ENCODE results near the gene ARHGEF16. TPM values are rescaled to one million over a fixed set of nuclear protein-coding genes. Genes with fewer than 3 reads are reported as not detected.

Gene ARHGEF16
- total RNA-seq, 3 donors from 2014 or later: 0.80 to 16.2 (median 15.1) TPM

DNA sequence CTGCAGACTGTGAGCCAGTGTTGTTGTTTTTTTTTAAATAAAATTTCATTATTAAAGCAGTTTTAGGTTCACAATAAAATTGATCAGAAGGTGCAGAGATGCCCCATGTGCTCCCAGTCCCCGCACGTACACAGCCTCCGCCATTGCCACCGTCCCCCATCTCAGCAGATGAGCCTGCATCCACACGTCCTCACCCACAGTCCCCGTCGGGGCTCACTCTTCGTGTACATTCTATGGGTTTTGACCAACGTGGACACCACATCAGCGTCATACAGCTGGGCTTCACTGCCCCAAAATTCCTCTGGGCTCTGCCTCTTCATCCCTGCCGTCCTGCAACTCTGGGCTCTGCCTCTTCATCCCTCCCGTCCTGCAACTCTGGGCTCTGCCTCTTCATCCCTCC lies 11.6 kb upstream of the ARHGEF16 start:
- H3K27ac ChIP-seq: no peak overlapping the region
- H3K4me1 ChIP-seq: no peaks in the 10 kb centered on the region
- TF ChIP-seq POLR2A (IDR thresholded peaks at IDR 0.05) (no peak), CTCF (IDR thresholded peaks at IDR 0.05) (no peak), POLR2AphosphoS5 (IDR thresholded peaks at IDR 0.05) (no peak)
- no peak overlapping the region for H3K4me3 ChIP-seq
- intact Hi-C loops (cut with DNase I; ENCODE audit: low total_unique reads): no loop called here
- peaks cover 0 to 51% of the 10 kb centered on the region in 2 donors for H3K27me3 ChIP-seq
- peaks cover 3 to 5% of the 10 kb centered on the region in 2 donors for H3K9me3 ChIP-seq
- no peak for DNase-seq (ENCODE audit: low spot score in 2 of 2)
- no peaks in the 10 kb centered on the region for H3K36me3 ChIP-seq

DNA sequence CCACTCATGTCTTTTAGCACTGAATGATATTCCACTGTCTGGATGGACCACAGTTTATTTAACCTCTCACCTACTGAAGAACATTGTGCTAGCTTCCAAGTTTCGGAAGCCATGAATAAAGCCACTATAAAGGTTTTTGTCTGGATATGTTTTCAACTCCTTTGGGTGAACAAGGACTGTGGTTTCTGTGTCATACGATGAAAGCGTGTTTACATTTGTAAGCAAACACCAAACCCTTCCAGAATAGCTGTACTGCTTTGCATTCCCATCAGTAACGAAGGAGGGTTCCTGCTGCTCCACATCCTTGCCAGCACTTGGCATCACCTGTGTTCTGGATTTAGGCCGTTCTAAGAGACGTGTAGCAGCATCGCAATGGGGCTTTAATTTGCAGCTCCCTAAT lies 10.7 kb upstream of the ARHGEF16 start:
- Histone ChIP-seq H3K27ac (no peak overlapping the region), H3K36me3 (no peaks in the 10 kb centered on the region), H3K4me1 (no peaks in the 10 kb centered on the region), H3K9me3 (peaks cover 3 to 8% of the 10 kb centered on the region in 2 donors), H3K27me3 (peaks cover 0 to 51% of the 10 kb centered on the region in 2 donors), H3K4me3 (no peak overlapping the region)
- no peak for DNase-seq (ENCODE audit: low spot score in 2 of 2)
- TF ChIP-seq POLR2A (IDR thresholded peaks at IDR 0.05): no peak
- no peak for TF ChIP-seq CTCF (IDR thresholded peaks at IDR 0.05)
- no peak for TF ChIP-seq POLR2AphosphoS5 (IDR thresholded peaks at IDR 0.05)
- intact Hi-C loops (cut with DNase I; ENCODE audit: low total_unique reads): no loop called here

- Histone ChIP-seq H3K36me3 (no peaks in the 10 kb centered on the region), H3K27me3 (peaks cover 0 to 49% of the 10 kb centered on the region in 2 donors), H3K27ac (no peak overlapping the region), H3K9me3 (peaks cover 3 to 8% of the 10 kb centered on the region in 2 donors), H3K4me1 (no peaks in the 10 kb centered on the region), H3K4me3 (no peak overlapping the region)
- DNase-seq (ENCODE audit: low spot score in 2 of 2): no peak
- TF ChIP-seq POLR2A (IDR thresholded peaks at IDR 0.05): no peak
- no peak for TF ChIP-seq CTCF (IDR thresholded peaks at IDR 0.05)
- TF ChIP-seq POLR2AphosphoS5 (IDR thresholded peaks at IDR 0.05): no peak
- intact Hi-C loops (cut with DNase I; ENCODE audit: low total_unique reads): no loop called here
These were observed 10.2 kb upstream of the ARHGEF16 start for GRCh38 chr1:3444298-3444697.

GRCh38 chr1:3444736-3445135 lies 9.7 kb upstream of the ARHGEF16 start:
- Histone ChIP-seq H3K4me3 (no peak overlapping the region), H3K27me3 (peaks cover 0 to 44% of the 10 kb centered on the region in 2 donors), H3K27ac (no peak overlapping the region), H3K9me3 (peaks cover 3 to 8% of the 10 kb centered on the region in 2 donors), H3K4me1 (no peaks in the 10 kb centered on the region), H3K36me3 (no peaks in the 10 kb centered on the region)
- TF ChIP-seq POLR2A (IDR thresholded peaks at IDR 0.05): no peak
- TF ChIP-seq POLR2AphosphoS5 (IDR thresholded peaks at IDR 0.05): no peak
- TF ChIP-seq CTCF (IDR thresholded peaks at IDR 0.05): no peak
- intact Hi-C loops (cut with DNase I; ENCODE audit: low total_unique reads): no loop called here
- DNase-seq (ENCODE audit: low spot score in 2 of 2): no peak

- H3K36me3 ChIP-seq: no peaks in the 10 kb centered on the region
- no peak for TF ChIP-seq POLR2A (IDR thresholded peaks at IDR 0.05)
- TF ChIP-seq CTCF (IDR thresholded peaks at IDR 0.05): no peak
- no peak for TF ChIP-seq POLR2AphosphoS5 (IDR thresholded peaks at IDR 0.05)
These were observed 4.1 kb upstream of the ARHGEF16 start for GRCh38 chr1:3450202-3450863.

More at GRCh38 chr1:3450202-3450863, 4.1 kb upstream of the ARHGEF16 start:
- H3K9me3 ChIP-seq: peaks cover 3 to 8% of the 10 kb centered on the region in 2 donors
- no peak overlapping the region for H3K4me3 ChIP-seq
- no peaks in the 10 kb centered on the region for H3K4me1 ChIP-seq
- no peak for DNase-seq (ENCODE audit: low spot score in 2 of 2)
- H3K27me3 ChIP-seq: peaks cover 0 to 19% of the 10 kb centered on the region in 2 donors
- intact Hi-C loops (cut with DNase I; ENCODE audit: low total_unique reads): no loop called here
- no peak overlapping the region for H3K27ac ChIP-seq

Data from breast epithelium (tissue), 4 donors.